GM19025 (cell line): ENCODE data around the gene ENTREP3.

Source experiments
- ATAC-seq: cut with Tn5 transposase; IDR thresholded peaks from one replicate; pipeline ENCODE4 v1.9.1; 2021; ENCODE audit warnings: mild to moderate bottlenecking, low read depth, moderate library complexity; ENCODE audit not compliant: unreplicated experiment

ENTREP3 gene

DNA sequence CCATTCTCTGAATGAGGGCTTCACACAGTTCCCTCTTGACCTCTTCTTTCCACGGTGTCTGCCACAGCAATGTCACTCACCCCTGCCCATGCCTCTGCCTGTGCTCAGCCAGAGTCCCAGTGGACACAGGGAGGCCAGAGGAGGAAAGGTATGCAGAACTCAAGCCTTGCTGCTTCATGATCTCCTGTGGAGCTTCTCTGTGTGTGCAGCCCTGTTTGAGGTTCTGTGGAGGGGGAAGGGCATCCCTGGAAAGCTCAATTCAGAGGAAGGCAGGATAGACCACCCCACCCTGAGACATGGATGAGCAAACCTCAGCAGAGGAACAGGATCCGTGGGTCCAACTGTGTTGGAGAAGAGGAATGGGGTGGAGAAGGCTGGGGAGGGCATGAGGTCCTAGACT, 24.0 kb upstream of the ENTREP3 start:
- no peak for ATAC-seq

DNA sequence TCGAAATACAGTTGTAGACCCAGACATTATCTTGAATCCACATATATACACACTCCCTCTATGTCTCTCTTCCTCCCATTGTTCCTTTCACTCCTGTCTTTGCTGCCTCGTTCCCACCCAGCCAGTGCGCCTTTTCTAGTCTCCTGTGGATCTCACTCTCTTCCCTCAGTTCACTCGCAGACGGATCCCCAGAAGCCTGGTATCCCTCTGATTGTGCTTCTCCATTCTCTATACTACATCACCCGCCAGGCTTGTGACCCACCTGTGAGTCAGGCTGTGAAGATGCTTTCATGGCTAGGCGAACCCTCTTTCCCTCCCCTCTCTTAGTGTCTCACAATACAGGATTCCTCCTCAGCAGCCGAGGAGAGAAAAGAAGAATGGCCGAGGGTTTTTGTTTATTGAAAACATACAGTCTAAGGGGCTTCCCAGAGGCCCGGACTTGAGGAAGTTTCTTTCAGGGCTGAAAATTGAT, 23.4 kb upstream of the ENTREP3 start:
- no peak for ATAC-seq

DNA sequence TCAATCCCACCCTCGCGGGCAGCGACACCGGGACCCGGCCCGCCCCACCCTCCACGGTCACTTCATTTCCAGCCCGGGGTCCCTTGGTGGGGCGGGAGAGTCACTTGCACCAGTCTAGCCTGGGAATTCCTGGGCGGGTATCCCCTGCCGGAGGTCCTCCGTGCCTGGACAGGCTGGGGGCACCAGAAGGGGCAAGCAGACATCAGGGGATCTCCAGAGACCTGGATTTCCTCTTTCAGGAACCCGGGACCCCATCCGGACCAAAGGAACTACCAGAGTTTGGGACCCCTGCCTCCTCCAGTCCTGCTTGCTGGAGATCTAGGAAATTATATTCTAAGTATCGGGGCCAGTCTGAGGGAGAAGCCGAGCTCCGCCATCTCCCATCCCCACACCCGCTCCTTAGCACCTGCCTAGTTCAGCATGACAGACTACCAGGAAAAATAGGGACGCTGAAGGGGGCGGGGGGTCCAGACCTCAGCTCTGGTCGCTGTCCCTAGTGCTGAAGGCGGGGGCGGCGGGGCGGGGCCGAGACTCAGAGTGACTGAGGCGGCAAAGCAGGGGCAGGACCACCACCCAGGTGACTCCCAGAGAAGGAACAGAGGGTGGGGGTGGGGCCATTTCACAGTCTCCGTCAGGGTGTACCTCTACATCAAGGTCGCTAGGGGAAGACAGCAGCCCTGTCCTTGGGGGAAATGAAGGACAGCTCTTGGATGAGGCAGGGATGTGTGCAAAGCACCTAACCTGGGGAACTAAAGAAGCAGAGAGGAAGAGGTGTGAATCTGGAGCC, 22.8 kb upstream of the ENTREP3 start:
- ATAC-seq: no peak

DNA sequence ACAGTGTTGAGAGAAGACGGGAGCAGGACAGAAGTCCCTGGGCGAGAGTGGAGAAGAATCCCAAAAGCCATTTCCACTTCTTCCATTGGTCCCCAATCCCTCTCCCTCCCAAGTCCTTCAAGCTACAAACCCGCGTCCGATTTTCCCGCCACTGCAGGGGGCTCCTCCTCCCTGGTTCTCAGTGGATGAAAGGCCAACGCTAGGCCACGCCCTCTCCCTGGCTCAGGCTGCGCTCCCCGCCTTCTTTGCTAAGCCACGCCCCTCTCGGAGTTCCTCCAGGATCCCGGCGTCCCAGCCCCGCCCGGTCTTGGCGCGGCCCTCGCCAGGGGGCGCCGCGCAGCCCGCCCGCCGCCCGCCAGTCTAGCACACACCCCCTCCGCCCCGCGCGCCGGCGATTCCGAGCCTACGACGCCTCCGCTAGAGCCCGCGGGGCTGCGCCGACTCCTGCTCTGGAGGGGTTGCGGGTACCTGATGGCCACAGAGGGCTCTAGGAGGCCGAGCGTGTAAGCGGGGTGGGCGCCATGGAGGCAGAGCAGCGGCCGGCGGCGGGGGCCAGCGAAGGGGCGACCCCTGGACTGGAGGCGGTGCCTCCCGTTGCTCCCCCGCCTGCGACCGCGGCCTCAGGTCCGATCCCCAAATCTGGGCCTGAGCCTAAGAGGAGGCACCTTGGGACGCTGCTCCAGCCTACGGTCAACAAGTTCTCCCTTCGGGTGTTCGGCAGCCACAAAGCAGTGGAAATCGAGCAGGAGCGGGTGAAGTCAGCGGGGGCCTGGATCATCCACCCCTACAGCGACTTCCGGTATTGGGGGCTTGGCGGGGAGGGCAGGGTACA, 22.0 kb upstream of the ENTREP3 start, which contains the start of gene HCN3:
TSS of gene HCN3 (plus strand) at position 394 of the 832 bp plus-strand sequence. CDS start at position 522, 128 bp downstream.
- peak; percentile 61 for ATAC-seq

DNA sequence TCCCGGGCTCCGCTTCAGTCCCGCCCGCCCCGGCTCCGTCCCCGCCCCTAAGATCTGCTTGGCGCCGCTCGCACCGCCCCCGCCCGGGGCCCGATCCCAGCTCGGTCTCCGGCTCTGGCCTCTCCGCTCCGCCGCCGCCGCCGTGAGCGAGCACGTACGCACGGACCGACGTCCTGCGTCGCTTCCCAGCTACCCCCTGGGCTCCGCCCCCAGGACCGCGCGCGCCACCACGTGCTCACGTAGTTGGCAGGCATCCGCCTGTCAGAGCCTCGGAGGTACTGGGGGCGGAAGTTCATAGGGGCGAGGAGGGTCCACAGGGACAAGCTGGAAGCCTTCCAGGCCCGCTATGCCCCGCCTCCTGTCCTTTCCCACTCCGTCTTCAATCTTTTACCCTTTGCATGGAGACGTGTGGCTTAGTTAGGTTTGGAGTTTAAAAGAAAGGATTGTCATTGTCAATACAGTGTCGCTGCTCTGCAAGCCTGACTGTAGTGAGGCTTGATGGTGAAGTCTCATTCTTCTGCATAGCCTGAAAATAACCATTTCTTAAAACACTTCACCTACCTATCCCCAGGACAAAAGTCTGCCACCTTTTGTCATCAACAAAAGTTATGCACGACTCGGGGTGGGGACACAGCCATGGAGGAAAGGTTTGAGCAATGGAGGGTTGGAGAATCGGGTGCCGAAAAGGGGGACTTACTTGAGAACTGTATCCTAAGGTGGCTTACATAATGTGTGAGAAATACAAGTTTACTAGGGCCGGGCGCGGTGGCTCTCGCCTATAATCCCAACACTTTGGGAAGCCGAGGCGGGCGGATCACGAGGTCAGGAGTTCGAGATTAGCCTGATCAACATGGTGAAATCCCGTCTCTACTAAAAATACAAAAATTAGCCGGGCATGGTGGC, 18.3 kb upstream of the ENTREP3 start, which contains the start of gene CLK2:
TSS of gene CLK2 (minus strand) at position 162 of the 903 bp plus-strand sequence. CDS start 2,527 bp downstream, outside the sequence.
- peak; percentile 75 for ATAC-seq

GRCh38 chr1:155272466-155273342, 17.4 kb upstream of the ENTREP3 start:
- peak; percentile 15 for ATAC-seq

- ATAC-seq: no peak
Measured at GRCh38 chr1:155269381-155269780, 14.1 kb upstream of the ENTREP3 start.

DNA sequence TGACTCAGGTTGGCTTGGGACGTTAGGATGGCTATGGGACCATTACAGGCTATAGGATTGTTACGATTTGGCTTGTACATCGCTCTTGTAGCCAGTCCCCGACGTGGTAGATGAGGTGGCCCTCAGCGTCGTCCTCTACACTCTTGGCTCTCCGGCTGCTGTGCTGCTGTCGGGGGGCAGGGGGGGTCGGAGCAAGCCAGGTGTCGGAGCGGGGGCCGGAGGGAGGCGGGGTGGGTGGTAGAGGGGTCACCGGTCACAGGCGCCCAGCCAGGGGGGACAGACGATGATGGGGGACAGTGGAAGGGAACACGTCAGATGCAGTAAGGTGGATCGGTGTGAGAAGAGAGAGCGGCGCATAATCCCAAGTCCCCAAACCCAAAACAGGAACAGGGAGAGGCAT, 13.3 kb upstream of the ENTREP3 start:
- ATAC-seq: no peak

- no peak for ATAC-seq
Measured at GRCh38 chr1:155267373-155267772, 12.1 kb upstream of the ENTREP3 start.

DNA sequence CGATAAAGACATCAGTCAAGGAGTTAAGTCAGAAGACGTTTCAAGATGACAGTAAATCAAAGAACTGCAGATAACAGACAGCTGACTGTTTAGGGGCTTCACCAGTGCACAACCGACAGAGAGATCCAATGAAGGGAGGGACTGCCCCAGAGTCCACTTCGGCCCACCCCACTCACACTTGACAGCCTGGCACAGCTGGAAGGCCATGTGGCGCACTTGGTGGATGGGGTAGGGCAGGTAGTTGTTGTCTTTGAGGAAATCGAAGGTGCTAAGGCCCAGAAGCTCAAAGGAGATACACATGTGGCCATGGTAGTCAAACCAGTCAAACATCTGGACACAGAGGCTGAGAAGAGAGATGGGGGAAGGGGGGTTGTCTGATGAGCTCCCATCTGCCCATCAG, 11.3 kb upstream of the ENTREP3 start:
- ATAC-seq: no peak

DNA sequence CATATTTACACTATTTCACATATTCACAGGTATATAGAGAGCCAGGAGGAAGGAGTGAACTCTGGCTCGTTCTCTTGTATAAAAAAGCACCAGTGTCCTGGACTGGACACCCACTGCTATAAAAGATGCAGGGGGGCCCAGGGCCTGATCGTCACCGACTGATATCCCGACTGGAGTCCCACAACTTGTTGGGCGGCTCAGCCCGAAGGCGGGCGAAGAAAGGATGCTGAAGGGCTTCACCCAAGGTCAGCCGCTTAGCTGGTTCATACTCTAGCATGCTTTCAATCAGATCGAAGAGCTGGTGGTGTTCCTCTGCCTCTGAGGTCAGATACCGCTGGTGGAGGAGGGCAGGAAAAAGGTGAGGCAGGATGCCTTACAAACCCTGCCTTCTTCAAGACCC, 7.8 kb upstream of the ENTREP3 start:
- no peak for ATAC-seq

- peak; percentile 91 for ATAC-seq
Measured at GRCh38 chr1:155261852-155262673, 6.8 kb upstream of the ENTREP3 start, which contains the start of gene SCAMP3. SCAMP3 (minus strand) TSS chr1:155262360; CDS start chr1:155262151, 209 bp downstream.

DNA sequence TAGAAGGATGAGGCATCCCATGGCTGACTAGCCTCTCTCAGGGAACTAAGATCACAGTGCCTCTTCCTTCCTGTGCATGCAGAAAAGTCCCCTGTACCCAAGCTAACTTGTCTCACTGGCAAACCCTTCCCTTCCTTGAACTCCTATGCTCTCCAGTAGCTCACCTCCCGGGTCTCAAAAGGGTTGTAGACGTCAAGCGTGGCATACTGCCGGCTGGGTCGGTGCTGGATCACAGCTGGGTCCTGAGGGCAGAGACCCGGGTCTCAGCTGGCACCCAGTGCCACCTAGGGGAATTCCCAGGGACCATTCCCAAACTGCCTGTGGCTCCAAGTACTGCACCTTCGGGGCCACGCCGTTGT, 6.2 kb upstream of the ENTREP3 start:
- no peak for ATAC-seq

DNA sequence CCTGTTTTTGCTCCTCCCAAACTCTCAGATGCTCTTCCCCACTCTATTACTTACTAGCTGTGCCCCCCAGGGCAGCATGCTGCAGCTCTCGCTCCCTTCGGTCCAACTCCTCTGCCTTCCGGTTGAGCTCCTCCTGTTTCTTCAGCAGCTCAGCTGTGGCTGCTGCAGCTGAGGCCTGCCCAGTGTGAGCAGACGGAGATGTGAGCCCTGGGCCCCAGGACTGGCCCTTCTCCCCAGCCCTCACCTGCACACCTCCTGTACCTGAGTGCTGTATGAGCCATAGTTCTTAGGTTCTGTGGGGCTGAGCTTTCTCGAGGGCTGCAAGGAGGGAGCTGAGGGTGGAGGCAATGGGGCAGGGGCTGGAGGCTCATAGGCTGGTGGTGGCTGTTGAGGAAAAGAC, 5.0 kb upstream of the ENTREP3 start:
- no peak for ATAC-seq

- ATAC-seq: no peak
Measured at GRCh38 chr1:155256058-155256852, 972 bp upstream of the ENTREP3 start.

- ATAC-seq: no peak
Measured at GRCh38 chr1:155254714-155255242, 505 bp downstream of the ENTREP3 start.

- no peak for ATAC-seq
Measured at GRCh38 chr1:155254228-155254713, 1.0 kb downstream of the ENTREP3 start.
